HCT116 (cell line): ENCODE results near the gene MBD1. TPM values are rescaled to one million over a fixed set of nuclear protein-coding genes. Genes with fewer than 3 reads are reported as not detected.

Experiments used
- ATAC-seq: fragments of 200-7000 bp; cut with Tn5 transposase; 2 replicates; pipeline ENCODE4 v1.9.1; 2020; ENCODE audit warnings: mild to moderate bottlenecking, moderate library complexity
- BruUV-seq: library from RNA; stranded (reverse); fragments of 400-500 nt; replicated peaks from 2 replicates; lab custom pipeline; 2021; lab: Mats Ljungman, UMichigan
- CTCF ChIA-PET: fragments of 300-600 bp; sonication (Branson Sonifier 250); formaldehyde crosslinking; loops from one replicate; lab custom pipeline; 2021; ENCODE audit warnings: antibody characterized with exemption; lab: Charles Lee
- POLR2A ChIA-PET: fragments of 300-600, 350-600 bp; sonication (Branson Sonifier 250); formaldehyde crosslinking; loops from one replicate; lab custom pipeline; 2021; ENCODE audit warnings: antibody characterized with exemption; lab: Charles Lee
- RAD21 ChIA-PET, 2 experiments: fragments of 300-600 bp; sonication (Branson Sonifier 250); formaldehyde crosslinking; loops; one replicate each; lab custom pipeline; 2023; ENCODE audit warnings: low total read pairs in 2 of 2; ENCODE audit not compliant: uncharacterized antibody in 2 of 2, unreplicated experiment in 2 of 2, low non-redundant PET in 1 of 2; lab: Charles Lee
- DNase-seq: peaks from one replicate; pipeline ENCODE4 v3.0.0-alpha.2; 2010; ENCODE audit warnings: low read depth, low spot score
- H2AFZ ChIP-seq: fragments of 200-600 bp; shearing (Covaris generic), sonication (generic); 2 replicates; pipeline ENCODE4 v1.6.1; 2017; ENCODE audit warnings: low read depth, mixed run types, mixed read lengths, antibody characterized with exemption, low read length; ENCODE audit not compliant: poor library complexity, severe bottlenecking
- H3K27ac ChIP-seq: 2 replicates; pipeline ENCODE4 v1.5.1; 2012; ENCODE audit warnings: low read depth, low read length
- H3K27me3 ChIP-seq: fragments of 200-600 bp; sonication (generic); 2 replicates; pipeline ENCODE4 v1.6.1; 2016; ENCODE audit warnings: mixed run types, low read length, mixed read lengths; ENCODE audit not compliant: insufficient read depth
- H3K36me3 ChIP-seq, 2 experiments: fragments of 200-500 bp in 1 of 2; fragments of 200-600 bp in 1 of 2; sonication (Bioruptor generic) in 1 of 2; sonication (generic) in 1 of 2; 2 replicates each; pipeline versions ENCODE4 v1.5.1 to v1.6.1; 2014 to 2016; ENCODE audit warnings: low read length in 2 of 2, inconsistent platforms in 1 of 2, mixed read lengths in 1 of 2, mixed run types in 1 of 2; ENCODE audit not compliant: insufficient read depth in 2 of 2, control insufficient read depth in 1 of 2
- H3K4me1 ChIP-seq, 2 experiments: fragments of 200-600 bp in 1 of 2; sonication (generic) in 1 of 2; 2 replicates each; pipeline versions ENCODE4 v1.5.1 to v1.6.1; 2012 to 2017; ENCODE audit warnings: low read length in 2 of 2, inconsistent platforms in 1 of 2, mild to moderate bottlenecking in 1 of 2, mixed read lengths in 1 of 2, mixed run types in 1 of 2, moderate library complexity in 1 of 2; ENCODE audit not compliant: insufficient read depth in 2 of 2, control insufficient read depth in 1 of 2
- H3K4me2 ChIP-seq: fragments of 200-600 bp; sonication (generic); 2 replicates; pipeline ENCODE4 v1.6.1; 2017; ENCODE audit warnings: mixed run types, low read length, mixed read lengths
- H3K4me3 ChIP-seq, 2 experiments: fragments of 200-600 bp in 1 of 2; sonication (generic) in 1 of 2; replicated peaks in 1 of 2; 2 replicates each; pipeline ENCODE4 v1.5.1; 2011 to 2016; ENCODE audit warnings: low read length in 2 of 2, control low read depth in 1 of 2, low read depth in 1 of 2, mild to moderate bottlenecking in 1 of 2, mixed read lengths in 1 of 2, mixed run types in 1 of 2
- H3K79me2 ChIP-seq: fragments of 200-600 bp; sonication (generic); 2 replicates; pipeline ENCODE4 v1.6.1; 2017; ENCODE audit warnings: mild to moderate bottlenecking, mixed run types, low read length, moderate library complexity, mixed read lengths; ENCODE audit not compliant: insufficient read depth
- H3K9ac ChIP-seq: fragments of 200-600 bp; sonication (generic); 2 replicates; pipeline ENCODE4 v1.6.1; 2016; ENCODE audit warnings: low read length, mixed read lengths
- H3K9me2 ChIP-seq: fragments of 200-600 bp; sonication (generic), shearing (Covaris generic); 2 replicates; pipeline ENCODE4 v1.6.1; 2017; ENCODE audit warnings: mixed run types, mild to moderate bottlenecking, moderate library complexity; ENCODE audit not compliant: insufficient read depth
- H3K9me3 ChIP-seq, 2 experiments: fragments of 200-500 bp in 1 of 2; fragments of 200-600 bp in 1 of 2; sonication (Bioruptor generic) in 1 of 2; sonication (generic) in 1 of 2; 2 replicates each; pipeline ENCODE4 v1.6.1; 2014 to 2017; ENCODE audit warnings: low read length in 2 of 2, mixed read lengths in 2 of 2, inconsistent platforms in 1 of 2, low read depth in 1 of 2, mild to moderate bottlenecking in 1 of 2, mixed run types in 1 of 2, moderate library complexity in 1 of 2; ENCODE audit not compliant: control insufficient read depth in 1 of 2, insufficient read depth in 1 of 2
- H4K20me1 ChIP-seq: fragments of 200-600 bp; sonication (generic), shearing (Covaris generic); 2 replicates; pipeline ENCODE4 v1.6.1; 2017; ENCODE audit warnings: mixed run types, mild to moderate bottlenecking, moderate library complexity; ENCODE audit not compliant: insufficient read depth
- POLR2AphosphoS5 ChIP-seq: IDR thresholded peaks from 2 replicates; pipeline ENCODE4 v1.6.1; 2011; ENCODE audit warnings: mild to moderate bottlenecking, low read depth, low read length, moderate library complexity
- SRF ChIP-seq: IDR thresholded peaks from 2 replicates; pipeline ENCODE4 v1.6.1; 2012; ENCODE audit warnings: low read depth
- intact Hi-C: fragments of 100-400 bp; cut with micrococcal nuclease; formaldehyde crosslinking; loops from 2 replicates; pipeline ENCODE4 v1.10.0; 2022
- total RNA-seq: library from RNA; stranded (reverse); gene quantifications from one replicate; pipeline ENCODE4 v1.2.1, GENCODE V29; 2021; ENCODE audit not compliant: unreplicated experiment
- TF ChIP-seq, protein P1 (sequence below): IDR thresholded peaks from 2 replicates; pipeline ENCODE4 v1.6.1; 2011; ENCODE audit warnings: mild to moderate bottlenecking, low read length, moderate library complexity; ENCODE audit not compliant: insufficient replicate concordance; ENCODE audit errors: extremely low read depth
- TF ChIP-seq, protein P2 (sequence below), 3 experiments: fragments of 200-600 bp in 1 of 3; sonication (generic) in 1 of 3; IDR thresholded peaks in 2 of 3; conservative IDR thresholded peaks in 1 of 3; 2 replicates each; pipeline ENCODE4 v1.5.1; 2012 to 2017; ENCODE audit warnings: low read depth in 2 of 3, low read length in 2 of 3, antibody characterized with exemption in 1 of 3, borderline replicate concordance in 1 of 3, control low read depth in 1 of 3, mild to moderate bottlenecking in 1 of 3, mixed read lengths in 1 of 3, mixed run types in 1 of 3, moderate library complexity in 1 of 3; ENCODE audit not compliant: insufficient read depth in 1 of 3

Gene MBD1
- total RNA-seq, 1 experiment from 2014 or later = 63.9 TPM

GRCh38 chr18:50250935-50251334 is 30.4 kb downstream of the MBD1 start (continued):
- TF ChIP-seq, protein P1, sequence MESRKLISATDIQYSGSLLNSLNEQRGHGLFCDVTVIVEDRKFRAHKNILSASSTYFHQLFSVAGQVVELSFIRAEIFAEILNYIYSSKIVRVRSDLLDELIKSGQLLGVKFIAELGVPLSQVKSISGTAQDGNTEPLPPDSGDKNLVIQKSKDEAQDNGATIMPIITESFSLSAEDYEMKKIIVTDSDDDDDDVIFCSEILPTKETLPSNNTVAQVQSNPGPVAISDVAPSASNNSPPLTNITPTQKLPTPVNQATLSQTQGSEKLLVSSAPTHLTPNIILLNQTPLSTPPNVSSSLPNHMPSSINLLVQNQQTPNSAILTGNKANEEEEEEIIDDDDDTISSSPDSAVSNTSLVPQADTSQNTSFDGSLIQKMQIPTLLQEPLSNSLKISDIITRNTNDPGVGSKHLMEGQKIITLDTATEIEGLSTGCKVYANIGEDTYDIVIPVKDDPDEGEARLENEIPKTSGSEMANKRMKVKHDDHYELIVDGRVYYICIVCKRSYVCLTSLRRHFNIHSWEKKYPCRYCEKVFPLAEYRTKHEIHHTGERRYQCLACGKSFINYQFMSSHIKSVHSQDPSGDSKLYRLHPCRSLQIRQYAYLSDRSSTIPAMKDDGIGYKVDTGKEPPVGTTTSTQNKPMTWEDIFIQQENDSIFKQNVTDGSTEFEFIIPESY = no peak
- no peak for TF ChIP-seq POLR2AphosphoS5
- TF ChIP-seq, all 23 proteins: peak for 0

DNA sequence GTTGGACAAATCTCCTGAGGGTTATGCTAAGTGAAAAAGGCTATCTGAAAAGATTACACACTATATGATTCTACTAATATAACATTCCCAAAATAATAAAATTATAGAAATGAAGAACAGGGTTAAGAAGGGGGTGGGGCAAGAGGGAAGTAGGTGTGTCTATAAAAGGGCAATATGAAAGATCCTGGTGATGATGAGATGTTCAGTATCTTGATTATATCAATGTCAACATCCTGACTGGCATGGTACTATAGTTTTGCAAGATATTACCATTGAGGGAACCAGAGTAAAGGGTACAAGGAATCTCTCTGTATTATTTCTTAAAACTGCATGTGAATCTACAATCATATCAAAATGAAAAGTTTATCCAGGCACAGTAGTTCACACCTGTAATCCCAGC is 31.7 kb downstream of the MBD1 start:
- intact Hi-C loops = no loop called here
- RAD21 ChIA-PET = no interaction called here
- POLR2A ChIA-PET = no interaction called here
- no peak overlapping the region for H3K9ac ChIP-seq
- DNase-seq (no peak), ATAC-seq (no peak)
- TF ChIP-seq SRF = no peak
- TF ChIP-seq, protein P2, sequence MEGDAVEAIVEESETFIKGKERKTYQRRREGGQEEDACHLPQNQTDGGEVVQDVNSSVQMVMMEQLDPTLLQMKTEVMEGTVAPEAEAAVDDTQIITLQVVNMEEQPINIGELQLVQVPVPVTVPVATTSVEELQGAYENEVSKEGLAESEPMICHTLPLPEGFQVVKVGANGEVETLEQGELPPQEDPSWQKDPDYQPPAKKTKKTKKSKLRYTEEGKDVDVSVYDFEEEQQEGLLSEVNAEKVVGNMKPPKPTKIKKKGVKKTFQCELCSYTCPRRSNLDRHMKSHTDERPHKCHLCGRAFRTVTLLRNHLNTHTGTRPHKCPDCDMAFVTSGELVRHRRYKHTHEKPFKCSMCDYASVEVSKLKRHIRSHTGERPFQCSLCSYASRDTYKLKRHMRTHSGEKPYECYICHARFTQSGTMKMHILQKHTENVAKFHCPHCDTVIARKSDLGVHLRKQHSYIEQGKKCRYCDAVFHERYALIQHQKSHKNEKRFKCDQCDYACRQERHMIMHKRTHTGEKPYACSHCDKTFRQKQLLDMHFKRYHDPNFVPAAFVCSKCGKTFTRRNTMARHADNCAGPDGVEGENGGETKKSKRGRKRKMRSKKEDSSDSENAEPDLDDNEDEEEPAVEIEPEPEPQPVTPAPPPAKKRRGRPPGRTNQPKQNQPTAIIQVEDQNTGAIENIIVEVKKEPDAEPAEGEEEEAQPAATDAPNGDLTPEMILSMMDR (IDR thresholded peaks at IDR 0.05 in 2 of 3, conservative IDR thresholded peaks at IDR 0.05 in 1 of 3; ENCODE audit: borderline replicate concordance in 1 of 3, insufficient read depth in 1 of 3, low read depth in 2 of 3, low read length in 2 of 3) = no peak
- no peaks in the 10 kb centered on the region for H3K79me2 ChIP-seq
- H3K9me3 ChIP-seq = no peaks in the 10 kb centered on the region
- no peak overlapping the region for H3K27ac ChIP-seq
- H2AFZ ChIP-seq = no peak overlapping the region
- H3K36me3 ChIP-seq = no peaks in the 10 kb centered on the region
- H3K9me2 ChIP-seq = no peaks in the 10 kb centered on the region
- no peaks in the 10 kb centered on the region for H4K20me1 ChIP-seq
- H3K4me3 ChIP-seq = no peak overlapping the region
- CTCF ChIA-PET = no interaction called here
- no peaks in the 10 kb centered on the region for H3K4me1 ChIP-seq
- BruUV-seq = no TSS peak
- no peak overlapping the region for H3K4me2 ChIP-seq
- no peaks in the 10 kb centered on the region for H3K27me3 ChIP-seq
